ENCODE results near the gene NT5DC4.

- TF ChIP-seq CTCF (IDR thresholded peaks at IDR 0.05) (no peak), MAZ (IDR thresholded peaks at IDR 0.05; ENCODE audit: borderline replicate concordance, low read depth, low read length) (no peak), CHD2 (IDR thresholded peaks at IDR 0.05; ENCODE audit: low read length, partially characterized antibody) (no peak), EP300 (IDR thresholded peaks at IDR 0.05) (no peak), HDAC2 (IDR thresholded peaks at IDR 0.05) (no peak), MAX (IDR thresholded peaks at IDR 0.05) (no peak), MYC (IDR thresholded peaks at IDR 0.05; ENCODE audit: borderline replicate concordance, low read length) (no peak), RCOR1 (IDR thresholded peaks at IDR 0.05; ENCODE audit: low read depth, low read length) (no peak), ELK1 (IDR thresholded peaks at IDR 0.05; ENCODE audit: low read depth, low read length) (no peak)
Measured at GRCh38 chr2:112699984-112700667, 20.7 kb upstream of the NT5DC4 start.
